GM18508 (cell line): Measurements from ENCODE around the gene SHMT2.

ENCODE experiments used
- ATAC-seq: cut with Tn5 transposase; IDR thresholded peaks from one replicate; pipeline ENCODE4 v1.9.1; 2021; ENCODE audit warnings: moderate number of reproducible peaks; ENCODE audit not compliant: insufficient read depth, unreplicated experiment

SHMT2 gene

GRCh38 chr12:57237596-57237931 is 8.1 kb downstream of the SHMT2 start:
- no peak for ATAC-seq

DNA sequence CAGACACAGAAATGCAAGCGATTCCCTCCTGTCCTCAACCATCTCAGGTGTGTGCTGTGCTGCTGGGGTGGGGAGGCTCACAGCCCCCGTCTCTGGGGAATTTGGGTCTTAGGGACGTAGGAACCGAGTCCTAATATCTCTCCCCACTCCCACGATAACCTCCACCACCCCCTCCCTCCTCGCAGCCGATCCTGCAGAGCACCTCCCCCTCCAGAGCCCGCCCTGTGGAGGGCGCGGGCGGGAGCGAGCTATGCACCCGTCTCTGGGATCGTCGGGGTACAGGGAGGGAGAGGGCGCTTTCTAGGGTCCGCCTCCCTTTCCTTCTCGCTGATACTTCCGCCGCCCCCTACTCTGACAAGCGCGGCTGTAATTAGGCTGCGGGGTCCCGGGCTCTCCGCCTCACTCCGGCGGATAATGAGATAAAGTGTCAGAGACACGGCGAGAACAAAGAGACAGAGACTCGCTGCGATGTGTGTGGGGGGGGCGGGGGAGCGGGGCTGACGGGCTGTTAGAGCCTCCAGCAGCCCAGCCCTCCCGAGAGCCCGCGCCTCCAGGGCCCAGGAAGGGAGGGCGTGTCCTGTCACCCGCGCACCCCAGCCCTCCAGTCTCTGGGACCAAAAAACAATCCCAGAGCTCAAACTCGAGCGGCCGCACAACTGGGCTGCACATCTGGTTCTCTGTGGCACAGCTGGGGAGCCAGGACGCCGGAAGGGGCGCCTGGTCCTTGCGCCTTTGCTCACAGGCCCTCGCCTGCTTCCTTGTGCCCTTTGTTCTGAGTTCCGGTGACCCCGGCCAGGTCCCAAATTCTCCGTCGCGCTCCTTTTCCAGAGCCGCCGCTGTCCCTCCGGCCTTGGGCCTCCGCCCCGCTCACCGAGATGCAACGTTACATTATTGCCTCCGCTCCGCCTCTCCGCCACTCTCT is 8.7 kb downstream of the SHMT2 start:
- no peak for ATAC-seq

GRCh38 chr12:57238854-57239554 is 9.5 kb downstream of the SHMT2 start:
- peak; percentile 40 for ATAC-seq

DNA sequence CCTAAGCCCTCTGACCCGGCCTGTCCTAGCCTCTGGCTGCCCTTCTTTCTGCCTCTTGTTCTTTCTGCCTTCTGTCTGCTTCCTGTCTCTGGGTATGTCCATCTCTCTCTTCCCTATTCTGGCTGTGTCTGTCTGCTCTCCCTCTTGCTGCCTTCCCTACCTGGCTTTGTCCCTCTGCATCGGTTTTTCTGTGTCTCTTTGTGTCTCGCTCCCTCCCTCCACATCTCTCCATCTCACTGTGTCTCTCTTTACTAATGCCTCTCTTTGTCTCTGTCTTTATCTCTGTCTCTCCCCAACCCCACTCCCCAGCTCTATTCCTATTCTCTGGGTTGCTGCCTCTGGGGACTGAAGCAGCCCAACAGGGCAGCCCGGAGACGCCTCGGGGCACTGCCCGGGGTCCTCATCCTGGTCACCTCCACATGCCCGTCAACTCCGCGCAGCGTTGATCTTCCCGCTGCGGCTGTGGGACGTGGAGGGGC is 10.1 kb downstream of the SHMT2 start:
- ATAC-seq, result no peak

DNA sequence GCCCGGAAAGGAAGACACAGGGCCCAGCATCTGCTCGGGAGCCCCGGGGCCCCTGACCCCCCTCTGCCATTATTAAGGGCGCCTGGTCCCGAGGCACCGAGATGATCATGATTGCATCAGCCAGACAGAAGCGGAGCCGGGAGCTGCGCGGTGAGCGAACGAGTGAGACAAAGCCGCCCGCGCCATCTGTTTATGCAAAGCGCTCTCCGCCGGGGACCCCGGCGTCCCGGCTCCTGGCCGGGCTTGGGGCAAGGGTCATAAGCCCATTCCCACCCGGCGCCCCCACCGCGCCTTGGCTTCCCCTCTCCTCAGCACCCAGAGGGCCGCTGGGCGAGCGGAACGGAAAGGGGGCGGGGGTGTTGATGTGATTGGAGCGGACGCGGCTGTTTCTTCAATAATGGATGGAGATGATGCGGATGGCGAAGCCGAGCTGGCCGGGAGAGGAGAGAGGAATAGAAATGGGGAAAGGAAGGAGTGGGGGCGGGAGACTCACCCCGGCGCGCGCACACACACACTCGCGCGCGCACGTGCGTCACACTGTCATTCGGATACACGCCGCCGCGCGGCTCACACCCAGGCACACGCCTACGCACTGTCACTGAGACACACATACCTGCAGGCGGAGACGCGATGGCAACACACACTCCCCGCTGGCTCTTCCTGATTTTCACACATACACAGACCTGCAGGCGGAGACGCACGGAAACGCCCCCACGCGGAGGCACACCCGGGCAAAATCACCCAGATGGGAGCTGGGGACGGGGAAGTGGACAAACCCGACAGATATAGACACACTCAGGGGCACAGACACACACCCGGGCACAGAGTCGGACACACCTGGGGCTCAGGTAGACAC is 10.8 kb downstream of the SHMT2 start:
- no peak for ATAC-seq

DNA sequence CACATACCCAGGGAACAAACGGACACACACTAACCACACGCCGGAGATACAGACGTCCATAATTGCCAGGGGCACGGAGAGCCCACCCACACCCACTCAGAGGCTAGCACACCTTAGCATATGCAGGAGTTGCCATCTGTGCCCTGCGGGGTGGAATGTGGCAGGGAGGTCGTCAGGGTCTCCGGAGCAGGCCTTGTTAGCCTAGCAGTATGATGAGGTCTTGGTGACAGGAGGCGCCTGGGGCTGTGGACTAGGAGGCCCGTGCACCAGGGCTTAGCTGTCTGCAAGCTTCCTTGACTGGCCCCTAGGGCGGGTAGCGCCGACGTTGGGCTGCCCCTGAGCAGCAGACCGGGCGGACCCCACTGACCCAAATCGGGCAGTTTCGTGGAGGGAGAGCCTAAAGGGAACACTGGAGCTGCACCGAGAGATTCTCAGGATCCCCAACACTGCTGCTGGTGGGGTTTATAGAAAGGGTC is 11.5 kb downstream of the SHMT2 start:
- no peak for ATAC-seq

DNA sequence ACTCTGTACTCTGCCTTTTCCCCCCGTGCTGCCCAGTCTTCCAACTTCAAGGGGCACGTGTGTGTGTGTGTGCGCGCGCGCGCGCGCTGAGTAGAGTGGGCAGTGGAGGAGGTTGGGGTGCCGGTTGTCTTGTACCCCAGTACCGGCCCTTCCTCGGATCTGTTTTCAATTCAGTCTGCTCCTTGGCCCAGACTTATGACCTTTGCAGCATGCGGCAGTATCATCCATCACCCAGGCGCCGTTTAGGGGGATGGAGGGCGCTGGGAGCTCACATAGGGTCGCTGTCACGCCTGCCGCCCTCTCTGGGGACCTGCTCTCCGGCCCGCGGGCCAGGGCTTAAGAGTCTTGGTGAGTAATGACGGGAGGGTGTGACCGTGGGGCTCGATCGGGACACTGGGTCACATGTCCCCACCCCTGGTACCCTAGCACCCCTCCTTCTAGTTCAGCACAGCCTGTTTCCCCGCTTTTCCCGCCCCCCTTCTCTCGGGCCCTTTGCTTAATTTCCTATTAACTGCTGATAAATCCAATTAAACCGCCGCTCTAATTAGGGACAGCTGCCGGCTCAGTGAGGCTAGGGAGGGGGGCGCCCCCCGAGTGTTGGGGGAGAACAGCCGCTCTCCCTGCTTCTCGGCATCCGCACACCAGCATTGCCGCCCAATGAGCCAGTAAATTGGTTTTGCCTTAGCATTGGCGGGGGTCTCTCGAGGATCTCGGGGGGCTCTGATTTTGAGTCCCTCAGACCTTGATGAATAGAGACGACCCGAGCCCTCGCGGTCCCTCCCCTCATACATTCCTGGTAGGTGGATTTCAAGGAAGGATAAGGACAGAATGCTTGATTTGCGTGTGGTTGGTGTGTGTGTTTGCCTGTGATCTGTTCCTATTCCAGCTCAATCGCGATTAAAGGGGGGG is 12.1 kb downstream of the SHMT2 start:
- ATAC-seq, result no peak

DNA sequence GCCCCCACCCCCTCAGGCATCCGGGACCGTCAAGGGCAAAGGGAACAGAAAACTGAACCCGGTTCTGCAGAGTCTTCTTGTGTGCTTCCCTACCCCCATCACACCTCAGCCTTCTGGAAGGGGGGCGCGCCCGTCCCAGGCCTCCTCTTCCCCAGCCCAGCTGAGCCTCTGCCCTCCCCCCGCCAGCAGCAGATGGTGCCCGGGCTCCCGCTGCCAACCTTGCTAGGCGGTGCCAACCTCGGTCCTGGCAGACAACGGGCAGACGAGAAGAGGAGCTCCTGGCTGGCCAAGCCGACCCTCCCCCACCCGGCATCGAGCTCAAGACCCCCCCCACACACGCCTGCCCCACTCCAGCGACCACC is 12.8 kb downstream of the SHMT2 start:
- ATAC-seq, result no peak

DNA sequence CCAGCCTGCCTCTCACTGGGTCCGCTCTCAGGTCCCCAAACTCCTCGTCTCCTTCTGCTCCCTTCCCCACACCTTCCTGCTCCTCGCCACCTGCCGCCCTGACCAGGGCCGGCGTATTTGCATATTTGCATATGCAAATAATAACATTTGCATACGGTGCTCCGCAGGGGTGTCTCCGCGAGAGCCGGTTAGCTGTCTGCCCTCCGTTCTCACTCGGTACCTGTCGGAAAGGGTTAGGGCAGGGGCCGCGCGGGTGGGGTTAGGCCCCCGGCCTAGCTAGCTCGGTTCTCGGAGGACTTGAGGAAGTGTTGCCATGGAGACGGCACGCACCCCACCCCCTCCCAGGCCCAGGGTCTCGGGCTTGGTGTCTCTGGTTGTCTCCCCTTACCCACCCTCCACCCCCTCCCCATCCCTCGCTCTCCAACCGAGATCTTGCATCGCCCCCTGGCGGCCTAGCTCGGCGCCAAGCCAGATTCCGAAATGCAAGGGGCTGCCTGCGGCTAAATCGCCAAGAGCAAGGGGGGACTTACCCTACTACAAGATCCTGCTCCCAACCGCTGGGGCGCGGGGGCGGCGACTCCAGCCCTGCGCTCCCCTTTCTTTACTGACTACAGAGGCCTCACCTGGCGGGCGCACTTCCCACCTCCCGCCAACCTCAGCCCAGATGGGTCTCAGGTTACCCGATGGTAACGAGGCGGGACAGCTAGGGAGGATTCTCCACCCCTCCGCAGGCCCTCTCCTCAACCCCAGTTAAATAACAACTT is 13.4 kb downstream of the SHMT2 start:
- ATAC-seq, result no peak

DNA sequence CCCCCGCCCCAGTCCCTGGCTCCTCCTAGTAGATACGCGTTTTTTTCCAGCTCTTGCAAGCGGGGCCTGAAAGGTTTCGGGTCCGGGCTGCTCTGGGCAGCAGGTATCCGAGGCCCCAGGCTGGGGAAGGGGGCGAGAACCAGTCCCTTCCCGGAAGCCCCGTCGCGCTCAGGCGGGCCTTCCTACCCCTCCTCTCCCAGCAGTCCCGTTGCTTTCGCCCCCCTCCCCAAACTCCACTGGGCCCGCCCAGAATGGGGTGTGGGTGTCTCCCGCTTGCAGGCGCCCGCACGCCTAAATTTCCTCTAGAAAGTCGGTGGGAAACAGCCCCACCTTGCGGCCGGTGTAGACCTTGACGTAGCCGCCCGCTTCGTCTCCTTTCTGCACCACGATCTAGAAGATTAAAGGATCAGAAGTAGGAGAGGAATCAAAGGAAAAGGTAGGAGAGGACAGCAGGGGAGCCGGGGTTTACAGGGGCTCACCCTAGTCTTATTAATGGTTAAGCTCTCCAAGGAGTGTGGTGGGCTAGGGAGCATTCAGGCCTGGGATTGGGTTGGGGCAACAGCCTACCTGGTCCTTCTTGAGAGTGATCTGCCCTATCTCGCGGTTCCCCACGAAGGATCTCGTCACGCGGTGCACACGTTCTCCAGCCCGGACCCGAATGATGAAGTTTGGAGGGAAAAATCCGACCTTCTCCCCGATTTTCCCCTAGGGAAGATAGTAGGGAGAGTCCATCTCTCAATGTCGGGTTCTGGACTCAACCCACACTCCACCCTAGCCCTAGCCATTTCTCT is 14.2 kb downstream of the SHMT2 start:
- ATAC-seq, result no peak

- no peak for ATAC-seq
Measured at GRCh38 chr12:57244312-57244696, 14.8 kb downstream of the SHMT2 start.

DNA sequence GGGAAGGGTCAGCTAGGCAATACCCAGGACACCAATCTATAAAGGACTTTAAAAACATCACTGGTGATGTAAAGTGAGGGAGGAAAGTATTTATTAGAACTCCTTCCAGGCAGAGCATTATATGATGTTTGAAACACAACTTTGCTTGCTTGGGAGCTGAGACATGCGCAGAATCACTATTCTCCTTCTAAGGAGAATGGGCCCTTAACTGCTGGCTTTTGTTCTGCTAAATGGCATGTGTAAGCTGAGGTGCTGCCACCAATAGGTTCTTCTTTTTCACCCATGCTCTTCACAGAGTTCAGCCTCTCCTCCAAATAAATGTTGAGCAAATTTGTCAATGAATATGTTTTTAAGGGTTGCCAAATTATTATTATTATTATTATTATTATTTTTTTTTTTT is 17.5 kb downstream of the SHMT2 start:
- no peak for ATAC-seq

DNA sequence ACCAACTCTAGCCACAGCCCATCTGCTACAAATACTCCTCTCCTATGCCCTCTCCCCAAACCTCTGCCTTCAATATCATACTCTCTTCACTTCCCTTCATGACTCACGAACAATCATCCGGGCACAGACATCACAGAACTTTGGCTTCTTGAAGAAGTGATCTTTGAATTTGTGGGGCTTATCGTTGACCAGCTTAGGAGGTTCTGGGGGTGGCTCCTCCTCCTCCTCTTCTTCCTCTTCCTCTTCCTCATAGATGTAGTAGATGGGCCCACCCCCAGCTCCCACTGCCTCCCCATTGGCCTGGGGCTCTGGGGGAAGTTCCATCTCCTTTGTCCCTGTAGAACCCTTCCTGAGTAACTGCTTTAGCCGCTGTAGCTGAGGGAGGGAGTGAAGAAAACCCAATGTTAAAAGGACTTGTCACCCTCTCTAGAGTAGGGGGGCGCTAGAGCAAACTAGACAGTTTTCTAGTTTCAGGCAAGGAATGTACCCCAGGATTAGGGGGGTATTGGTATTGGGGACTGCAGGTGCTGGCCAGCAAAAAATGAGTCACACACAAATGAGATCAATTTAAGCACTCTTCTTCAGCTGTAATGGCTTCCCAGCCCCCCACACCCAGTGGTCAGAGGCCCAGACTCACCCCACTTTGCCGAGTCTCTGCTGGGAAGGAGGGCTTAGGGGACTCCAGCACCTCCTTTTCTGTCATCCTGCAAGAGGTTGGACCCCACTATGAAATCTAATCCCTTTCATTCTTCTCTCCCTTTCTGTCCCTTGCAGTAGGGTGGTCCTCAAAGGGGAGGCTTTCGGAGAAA is 19.6 kb downstream of the SHMT2 start:
- ATAC-seq, result no peak

GRCh38 chr12:57250541-57250940 is 21.0 kb downstream of the SHMT2 start:
- no peak for ATAC-seq

DNA sequence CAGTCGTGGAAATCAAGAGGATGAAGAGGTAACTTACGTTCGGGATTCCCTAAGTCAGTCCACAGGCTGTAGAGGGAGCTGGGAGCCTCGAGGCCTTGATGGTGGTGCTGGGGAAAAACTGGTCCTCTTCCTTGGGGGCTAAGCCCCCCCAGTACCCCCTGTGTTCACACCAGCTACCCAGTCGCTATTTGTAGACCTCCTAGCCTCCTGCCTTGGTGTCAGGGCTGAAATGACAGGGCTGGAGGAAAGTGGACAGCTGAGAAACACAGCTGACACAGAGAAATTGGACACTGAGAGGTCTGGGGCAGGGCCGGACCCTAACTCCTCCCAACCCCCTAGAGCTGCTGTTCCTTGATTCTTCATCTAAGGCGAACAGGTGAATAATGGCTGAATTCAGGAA is 21.4 kb downstream of the SHMT2 start, which contains the start of gene STAC3:
TSS of gene STAC3 (minus strand) at position 232 of the 400 bp plus-strand sequence. CDS start 1,551 bp downstream, outside the sequence.
- no peak for ATAC-seq

DNA sequence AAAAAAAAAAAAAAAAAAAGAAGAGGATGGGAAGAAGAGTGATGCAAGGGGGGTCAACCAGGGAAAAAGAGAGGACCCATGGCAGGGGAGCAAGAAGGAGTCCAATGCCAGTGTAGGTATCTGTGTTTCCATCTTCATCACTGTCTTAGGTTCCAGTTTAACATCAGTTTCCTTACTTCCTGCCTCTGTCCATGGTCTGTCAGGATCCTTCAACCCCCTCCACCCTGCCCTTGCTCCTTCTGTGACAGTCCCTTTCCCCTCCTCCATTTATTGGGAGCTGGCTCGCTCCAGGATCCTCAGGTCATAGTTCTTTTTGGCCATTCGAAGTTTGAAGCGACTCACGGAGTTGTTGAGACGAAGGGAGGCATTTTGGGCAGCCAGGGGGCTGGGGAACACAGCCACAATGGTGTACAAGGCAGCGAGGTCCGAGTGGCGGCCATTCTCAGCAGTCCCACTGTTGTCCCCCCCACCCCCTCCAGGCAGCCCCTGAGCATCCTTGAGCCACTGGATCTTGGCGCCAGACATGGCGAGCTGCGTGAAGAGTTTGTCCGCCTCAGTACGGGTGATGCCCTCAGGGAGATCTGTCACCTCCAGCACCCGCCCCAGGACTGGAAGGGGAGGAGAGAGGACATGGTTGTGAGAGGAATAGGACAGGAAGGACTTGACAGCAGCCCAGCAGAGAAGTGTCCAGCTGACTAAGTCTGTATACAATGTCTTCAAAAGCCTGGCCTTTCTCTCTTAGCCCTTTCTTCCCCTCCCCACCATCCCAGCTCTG is 25.2 kb downstream of the SHMT2 start:
- no peak for ATAC-seq
